ENCODE measurements around the gene CUX1.
A peak's percentile ranks its signal among the peaks of the same experiment; 100 is the strongest.

The CUX1 gene

GRCh38 chr7:102184303-102184702 lies 366.9 kb downstream of the CUX1 start:
- Mint-ChIP-seq H3K36me3 (ENCODE audit: low read depth) (peaks cover 62% of the 10 kb centered on the region), H3K27ac (no peak overlapping the region), H3K4me3 (no peak overlapping the region)

GRCh38 chr7:102185796-102186195 lies 368.4 kb downstream of the CUX1 start:
- Mint-ChIP-seq H3K27me3 (ENCODE audit: low read depth, poor library complexity) (peaks cover 5% of the 10 kb centered on the region), H3K9me3 (no peaks in the 10 kb centered on the region), H3K27ac (peak overlapping the region; percentile 30), H3K4me3 (no peak overlapping the region), H3K36me3 (ENCODE audit: low read depth) (peaks cover 61% of the 10 kb centered on the region), H3K4me1 (no peaks in the 10 kb centered on the region)
- no peak for TF ChIP-seq CTCF (IDR thresholded peaks at IDR 0.05)
- no peak for DNase-seq

More at GRCh38 chr7:102184303-102184702, 366.9 kb downstream of the CUX1 start:
- TF ChIP-seq CTCF (IDR thresholded peaks at IDR 0.05), result no peak
- Mint-ChIP-seq H3K9me3 (no peaks in the 10 kb centered on the region), H3K27me3 (ENCODE audit: low read depth, poor library complexity) (peaks cover 5% of the 10 kb centered on the region), H3K4me1 (no peaks in the 10 kb centered on the region)
- no peak for DNase-seq

GRCh38 chr7:102186306-102186705 lies 368.9 kb downstream of the CUX1 start:
- no peak for TF ChIP-seq CTCF (IDR thresholded peaks at IDR 0.05)
- Mint-ChIP-seq H3K27me3 (ENCODE audit: low read depth, poor library complexity) (peaks cover 8% of the 10 kb centered on the region), H3K27ac (peak overlapping the region; percentile 30), H3K4me1 (peaks cover 1% of the 10 kb centered on the region), H3K4me3 (no peak overlapping the region), H3K36me3 (ENCODE audit: low read depth) (peaks cover 61% of the 10 kb centered on the region), H3K9me3 (no peaks in the 10 kb centered on the region)
- DNase-seq, result no peak

GRCh38 chr7:102188746-102189145 lies 371.3 kb downstream of the CUX1 start:
- H3K27me3 Mint-ChIP-seq (ENCODE audit: low read depth, poor library complexity), result peaks cover 3% of the 10 kb centered on the region
- DNase-seq, result no peak
- peaks cover 19% of the 10 kb centered on the region for H3K4me1 Mint-ChIP-seq
- H3K4me3 Mint-ChIP-seq, result no peak overlapping the region
- TF ChIP-seq CTCF (IDR thresholded peaks at IDR 0.05), result no peak
- no peaks in the 10 kb centered on the region for H3K9me3 Mint-ChIP-seq
- peaks cover 69% of the 10 kb centered on the region for H3K36me3 Mint-ChIP-seq (ENCODE audit: low read depth)
- no peak overlapping the region for H3K27ac Mint-ChIP-seq

GRCh38 chr7:102189756-102190155 lies 372.3 kb downstream of the CUX1 start:
- Mint-ChIP-seq H3K4me3 (no peak overlapping the region), H3K36me3 (ENCODE audit: low read depth) (peaks cover 69% of the 10 kb centered on the region), H3K27me3 (ENCODE audit: low read depth, poor library complexity) (peaks cover 3% of the 10 kb centered on the region), H3K9me3 (no peaks in the 10 kb centered on the region), H3K27ac (no peak overlapping the region), H3K4me1 (peaks cover 19% of the 10 kb centered on the region)
- no peak for TF ChIP-seq CTCF (IDR thresholded peaks at IDR 0.05)
- no peak for DNase-seq

- H3K36me3 Mint-ChIP-seq (ENCODE audit: low read depth), result peaks cover 68% of the 10 kb centered on the region
- H3K4me1 Mint-ChIP-seq, result peaks cover 21% of the 10 kb centered on the region
- H3K27ac Mint-ChIP-seq, result peak overlapping the region; percentile 79
- no peak overlapping the region for H3K4me3 Mint-ChIP-seq
- H3K9me3 Mint-ChIP-seq, result no peaks in the 10 kb centered on the region
- TF ChIP-seq CTCF (IDR thresholded peaks at IDR 0.05), result no peak
- DNase-seq, result no peak
- H3K27me3 Mint-ChIP-seq (ENCODE audit: low read depth, poor library complexity), result peaks cover 3% of the 10 kb centered on the region
Observed at GRCh38 chr7:102190776-102191350, 373.4 kb downstream of the CUX1 start.
